Tibial nerve (tissue), 4 donors: ENCODE results near the gene ADAM33.

Source experiments
- EP300 ChIP-seq, 2 donors: sonication (generic); formaldehyde crosslinking; IDR thresholded peaks; one replicate each; pipeline ENCODE4 v1.6.1; 2017; ENCODE audit warnings: antibody characterized with exemption in 2 of 2, mild to moderate bottlenecking in 1 of 2
- TF ChIP-seq, protein P1 (sequence below), 5 experiments: fragments of 200-600 bp in 3 of 5; fragments of 450-650 bp in 2 of 5; sonication (generic) in 3 of 5; IDR thresholded peaks; one replicate each; pipeline ENCODE4 v1.5.1; 2016 to 2019; ENCODE audit warnings: antibody characterized with exemption in 5 of 5, mild to moderate bottlenecking in 3 of 5, moderate library complexity in 2 of 5

DNA sequence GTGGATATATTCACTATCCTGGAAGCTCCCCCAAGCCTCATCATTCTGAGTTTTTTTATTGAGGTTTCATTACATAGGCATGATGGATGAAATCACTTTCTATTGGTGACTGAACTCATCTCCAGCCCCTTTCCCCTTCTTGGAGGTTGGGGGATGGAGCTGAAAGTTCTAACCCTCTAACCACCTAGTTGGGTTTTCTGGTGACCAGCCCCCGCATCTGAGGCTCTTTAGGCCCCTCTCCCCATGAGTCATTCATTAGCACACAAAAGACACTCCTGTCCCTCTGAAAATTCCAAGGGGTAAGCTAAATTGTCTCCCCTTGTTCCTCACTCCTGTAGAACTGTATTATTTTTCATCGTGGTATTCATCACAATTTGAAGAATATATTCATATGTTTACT, 51.9 kb downstream of the ADAM33 start:
- TF ChIP-seq EP300 (IDR thresholded peaks at IDR 0.05) = no peak
- TF ChIP-seq, protein P1, sequence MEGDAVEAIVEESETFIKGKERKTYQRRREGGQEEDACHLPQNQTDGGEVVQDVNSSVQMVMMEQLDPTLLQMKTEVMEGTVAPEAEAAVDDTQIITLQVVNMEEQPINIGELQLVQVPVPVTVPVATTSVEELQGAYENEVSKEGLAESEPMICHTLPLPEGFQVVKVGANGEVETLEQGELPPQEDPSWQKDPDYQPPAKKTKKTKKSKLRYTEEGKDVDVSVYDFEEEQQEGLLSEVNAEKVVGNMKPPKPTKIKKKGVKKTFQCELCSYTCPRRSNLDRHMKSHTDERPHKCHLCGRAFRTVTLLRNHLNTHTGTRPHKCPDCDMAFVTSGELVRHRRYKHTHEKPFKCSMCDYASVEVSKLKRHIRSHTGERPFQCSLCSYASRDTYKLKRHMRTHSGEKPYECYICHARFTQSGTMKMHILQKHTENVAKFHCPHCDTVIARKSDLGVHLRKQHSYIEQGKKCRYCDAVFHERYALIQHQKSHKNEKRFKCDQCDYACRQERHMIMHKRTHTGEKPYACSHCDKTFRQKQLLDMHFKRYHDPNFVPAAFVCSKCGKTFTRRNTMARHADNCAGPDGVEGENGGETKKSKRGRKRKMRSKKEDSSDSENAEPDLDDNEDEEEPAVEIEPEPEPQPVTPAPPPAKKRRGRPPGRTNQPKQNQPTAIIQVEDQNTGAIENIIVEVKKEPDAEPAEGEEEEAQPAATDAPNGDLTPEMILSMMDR (IDR thresholded peaks at IDR 0.05) = no peak
